WTC11 (cell line): Measurements from ENCODE around the gene TMEM134.

ENCODE experiments used
- ATF2 ChIP-seq: sonication (generic); formaldehyde crosslinking; IDR thresholded peaks from 2 replicates; pipeline ENCODE4 v1.8.1; 2022; ENCODE audit warnings: low read depth, missing genetic modification reagents, borderline replicate concordance
- ATF6 ChIP-seq: sonication (generic); formaldehyde crosslinking; IDR thresholded peaks from 2 replicates; pipeline ENCODE4 v1.8.1; 2023; ENCODE audit warnings: mild to moderate bottlenecking, missing genetic modification reagents
- CBFB ChIP-seq: sonication (generic); formaldehyde crosslinking; IDR thresholded peaks from 2 replicates; pipeline ENCODE4 v1.8.1; 2022; ENCODE audit warnings: mild to moderate bottlenecking, low read depth, missing genetic modification reagents
- CTCF ChIP-seq: fragments of 200-600 bp; IDR thresholded peaks from 2 replicates; pipeline ENCODE4 v1.8.0; 2022; ENCODE audit warnings: antibody characterized with exemption
- PRDM15 ChIP-seq: sonication (generic); formaldehyde crosslinking; IDR thresholded peaks from 2 replicates; pipeline ENCODE4 v1.8.0; 2022; ENCODE audit warnings: missing genetic modification reagents
- SP1 ChIP-seq: sonication (generic); formaldehyde crosslinking; conservative IDR thresholded peaks from 2 replicates; pipeline ENCODE4 v1.8.1; 2022; ENCODE audit warnings: missing genetic modification reagents
- USF2 ChIP-seq: sonication (generic); formaldehyde crosslinking; IDR thresholded peaks from 2 replicates; pipeline ENCODE4 v1.8.1; 2023; ENCODE audit warnings: mild to moderate bottlenecking, missing genetic modification reagents, moderate library complexity

GRCh38 chr11:67453816-67454732 is 15.0 kb downstream of the TMEM134 start:
- TF ChIP-seq CTCF (no peak), SP1 (no peak), USF2 (CRISPR knock-in tag) (no peak), PRDM15 (CRISPR knock-in tag) (no peak), CBFB (CRISPR knock-in tag) (no peak), ATF6 (CRISPR knock-in tag) (no peak), ATF2 (CRISPR knock-in tag) (no peak)
